ENCODE measurements around the gene OMG.

GRCh38 chr17:31311526-31311925 is 14.5 kb upstream of the OMG start:
- TF ChIP-seq CTCF (IDR thresholded peaks at IDR 0.05): no peak
- TF ChIP-seq EP300 (IDR thresholded peaks at IDR 0.05): no peak
- TF ChIP-seq POLR2AphosphoS5 (IDR thresholded peaks at IDR 0.05): no peak
